ENCODE results near the gene DKK1.

Gene DKK1

GRCh38 chr10:52313933-52314821, at the start of gene DKK1:
DKK1 (plus strand) TSS chr10:52314281; CDS start chr10:52314435, 154 bp downstream.
- peak; percentile 92 for DNase-seq (ENCODE audit: low spot score)

GRCh38 chr10:52265131-52265926, 48.8 kb upstream of the DKK1 start:
- DNase-seq (ENCODE audit: low spot score), result no peak

GRCh38 chr10:52266858-52267257, 47.2 kb upstream of the DKK1 start:
- DNase-seq (ENCODE audit: low spot score), result no peak

GRCh38 chr10:52268790-52269189, 45.3 kb upstream of the DKK1 start:
- no peak for DNase-seq (ENCODE audit: low spot score)

GRCh38 chr10:52269233-52269632, 44.8 kb upstream of the DKK1 start:
- DNase-seq (ENCODE audit: low spot score), result no peak

GRCh38 chr10:52276163-52276562, 37.9 kb upstream of the DKK1 start:
- DNase-seq (ENCODE audit: low spot score), result no peak

- no peak for DNase-seq (ENCODE audit: low spot score)
Observed at GRCh38 chr10:52276986-52277385, 37.1 kb upstream of the DKK1 start.

GRCh38 chr10:52279546-52279945, 34.5 kb upstream of the DKK1 start:
- no peak for DNase-seq (ENCODE audit: low spot score)

- no peak for DNase-seq (ENCODE audit: low spot score)
Observed at GRCh38 chr10:52280051-52280450, 34.0 kb upstream of the DKK1 start.

GRCh38 chr10:52283174-52283573, 30.9 kb upstream of the DKK1 start:
- no peak for DNase-seq (ENCODE audit: low spot score)

GRCh38 chr10:52284416-52285013, 29.6 kb upstream of the DKK1 start:
- DNase-seq (ENCODE audit: low spot score), result no peak

GRCh38 chr10:52287866-52288265, 26.2 kb upstream of the DKK1 start:
- no peak for DNase-seq (ENCODE audit: low spot score)

GRCh38 chr10:52297747-52298146, 16.3 kb upstream of the DKK1 start:
- no peak for DNase-seq (ENCODE audit: low spot score)

GRCh38 chr10:52300599-52301277, 13.3 kb upstream of the DKK1 start:
- no peak for DNase-seq (ENCODE audit: low spot score)

- peak; percentile 90 for DNase-seq (ENCODE audit: low spot score)
Observed at GRCh38 chr10:52308251-52309031, 5.6 kb upstream of the DKK1 start.

GRCh38 chr10:52312942-52313255, 1.2 kb upstream of the DKK1 start:
- DNase-seq (ENCODE audit: low spot score), result no peak

- no peak for DNase-seq (ENCODE audit: low spot score)
Observed at GRCh38 chr10:52313256-52313932, 687 bp upstream of the DKK1 start.

- DNase-seq (ENCODE audit: low spot score), result peak; percentile 51
Observed at GRCh38 chr10:52314822-52315552, 906 bp downstream of the DKK1 start.

GRCh38 chr10:52316001-52316400, 1.9 kb downstream of the DKK1 start:
- no peak for DNase-seq (ENCODE audit: low spot score)

- DNase-seq (ENCODE audit: low spot score), result no peak
Observed at GRCh38 chr10:52316500-52316899, 2.4 kb downstream of the DKK1 start.

Measured in GM03348 (cell line).